RWPE2 (cell line): ENCODE data around the gene ANKRD33B.

Source experiments
- ATAC-seq: fragments of 200-7000 bp; cut with Tn5 transposase; 3 replicates; pipeline ENCODE4 v1.9.1; 2021; ENCODE audit warnings: low read depth
- DNase-seq: peaks from one replicate; pipeline ENCODE4 v3.0.0-alpha.2; 2020; ENCODE audit warnings: low spot score
- H3K27ac ChIP-seq: fragments of 450-650 bp; 2 replicates; pipeline ENCODE4 v1.5.1; 2017; ENCODE audit warnings: mild to moderate bottlenecking; ENCODE audit not compliant: poor library complexity, severe bottlenecking
- H3K27me3 ChIP-seq: fragments of 250-450 bp; sonication (Bioruptor Pico); 2 replicates; pipeline ENCODE4 v1.5.1; 2021; ENCODE audit warnings: mild to moderate bottlenecking, moderate library complexity; ENCODE audit not compliant: insufficient read depth, poor library complexity, severe bottlenecking
- H3K36me3 ChIP-seq: fragments of 250-450 bp; sonication (Bioruptor Pico); 2 replicates; pipeline ENCODE4 v1.5.1; 2020; ENCODE audit warnings: low read depth, mild to moderate bottlenecking, moderate library complexity
- H3K4me1 ChIP-seq: fragments of 250-450 bp; sonication (Bioruptor Pico); 2 replicates; pipeline ENCODE4 v1.5.1; 2021; ENCODE audit warnings: mild to moderate bottlenecking, moderate library complexity; ENCODE audit not compliant: insufficient read depth, poor library complexity, severe bottlenecking
- H3K4me3 ChIP-seq: fragments of 250-450 bp; sonication (Bioruptor Pico); 2 replicates; pipeline ENCODE4 v1.5.1; 2021; ENCODE audit warnings: mild to moderate bottlenecking, moderate library complexity; ENCODE audit not compliant: severe bottlenecking
- H3K9me3 ChIP-seq: fragments of 250-450 bp; sonication (Bioruptor Pico); 2 replicates; pipeline ENCODE4 v1.5.1; 2021; ENCODE audit warnings: mild to moderate bottlenecking, moderate library complexity; ENCODE audit not compliant: severe bottlenecking
- CTCF ChIP-seq: fragments of 450-650 bp; IDR thresholded peaks from one replicate; pipeline ENCODE4 v1.5.1; 2017; ENCODE audit warnings: mild to moderate bottlenecking, moderate library complexity; ENCODE audit not compliant: poor library complexity, severe bottlenecking

The ANKRD33B gene

GRCh38 chr5:10551782-10552138, 12.1 kb upstream of the ANKRD33B start:
- peak overlapping the region; percentile 71 for H3K27ac ChIP-seq

DNA sequence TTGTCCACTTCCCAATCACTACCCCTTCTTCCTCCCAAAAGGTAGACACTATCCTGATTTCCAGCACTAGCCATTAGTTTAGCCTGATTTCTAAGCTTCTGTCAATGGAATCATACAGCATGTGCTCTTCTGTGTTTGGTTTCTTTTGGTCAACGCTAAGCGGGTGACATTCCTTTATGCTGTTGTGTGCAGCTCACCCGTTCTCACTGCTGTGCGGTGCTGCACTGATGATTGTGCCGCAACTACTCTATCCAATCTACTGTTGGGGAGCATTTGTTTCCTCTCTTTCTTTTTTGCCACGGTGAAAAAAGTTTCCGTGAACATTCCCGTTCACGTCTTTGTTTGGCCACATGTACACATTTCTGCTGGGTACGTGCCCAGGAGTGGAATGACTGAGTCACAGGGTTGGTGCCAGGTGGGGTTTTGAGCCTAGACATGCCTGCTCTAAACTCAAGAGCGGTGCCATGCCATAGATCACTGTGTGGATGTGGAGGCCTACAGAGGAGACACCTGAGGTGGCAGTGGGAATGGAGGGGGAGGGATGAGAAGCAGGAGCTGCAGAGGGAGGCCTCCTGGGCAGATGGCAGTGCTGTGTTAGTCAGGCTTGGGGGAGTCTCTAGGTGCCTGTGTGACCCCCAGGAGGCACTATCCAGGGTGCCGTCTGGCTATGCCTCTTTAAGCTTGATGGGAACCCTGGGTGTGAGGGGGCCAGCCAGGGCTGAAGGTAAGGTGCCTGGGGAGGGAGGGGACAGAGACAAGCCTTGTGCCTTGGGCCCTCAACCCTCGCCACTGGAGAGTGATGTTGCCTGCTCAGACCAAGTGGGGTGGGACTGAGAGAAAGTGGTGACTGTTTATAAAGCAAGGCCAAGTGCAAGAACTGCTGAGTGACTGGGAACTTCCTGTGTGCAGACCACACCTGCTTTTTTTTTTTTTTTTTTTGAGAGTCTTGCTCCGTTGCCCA, 11.4 kb upstream of the ANKRD33B start:
- H3K9me3 ChIP-seq: no peaks in the 10 kb centered on the region
- TF ChIP-seq CTCF: no peak
- H3K4me3 ChIP-seq: no peak overlapping the region
- no peaks in the 10 kb centered on the region for H3K36me3 ChIP-seq
- peaks cover 49% of the 10 kb centered on the region for H3K4me1 ChIP-seq
- ATAC-seq (no peak), DNase-seq (no peak)
- H3K27me3 ChIP-seq: no peaks in the 10 kb centered on the region
- peak overlapping the region; percentile 71 for H3K27ac ChIP-seq

More at GRCh38 chr5:10551782-10552138, 12.1 kb upstream of the ANKRD33B start:
- no peaks in the 10 kb centered on the region for H3K27me3 ChIP-seq
- no peak for ATAC-seq
- DNase-seq: no peak
- TF ChIP-seq CTCF: no peak
- H3K9me3 ChIP-seq: no peaks in the 10 kb centered on the region
- no peaks in the 10 kb centered on the region for H3K36me3 ChIP-seq
- H3K4me3 ChIP-seq: no peak overlapping the region
- H3K4me1 ChIP-seq: peaks cover 45% of the 10 kb centered on the region

DNA sequence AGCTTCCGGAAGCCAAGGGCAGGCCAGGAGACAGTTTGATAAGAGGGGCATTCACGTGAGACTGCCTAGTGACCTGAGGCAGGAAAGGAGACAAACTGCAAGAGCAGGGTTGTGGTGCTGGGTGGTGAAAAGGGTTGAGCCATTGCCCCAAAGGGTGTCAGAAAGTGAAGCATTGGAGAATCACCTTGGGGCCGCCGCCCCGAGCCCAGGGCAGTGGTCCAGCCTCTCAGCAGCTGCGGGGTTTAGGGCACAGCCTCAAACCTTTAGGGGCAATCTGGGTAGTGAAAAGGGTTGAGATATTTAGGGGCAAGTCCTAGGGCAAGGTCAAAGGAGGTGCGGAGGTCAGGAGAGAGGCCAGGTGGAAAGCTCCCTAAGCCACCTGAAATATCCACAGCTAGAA, 10.4 kb upstream of the ANKRD33B start:
- ATAC-seq: no peak
- TF ChIP-seq CTCF: no peak

GRCh38 chr5:10555277-10555684, 8.6 kb upstream of the ANKRD33B start:
- no peaks in the 10 kb centered on the region for H3K27me3 ChIP-seq
- peak overlapping the region; percentile 38 for H3K27ac ChIP-seq
- peaks cover 49% of the 10 kb centered on the region for H3K4me1 ChIP-seq
- H3K4me3 ChIP-seq: no peak overlapping the region
- no peak for TF ChIP-seq CTCF
- DNase-seq (peak; percentile 96), ATAC-seq (peak; percentile 57)
- H3K9me3 ChIP-seq: no peaks in the 10 kb centered on the region
- no peaks in the 10 kb centered on the region for H3K36me3 ChIP-seq

More for the DNA sequence above, 10.4 kb upstream of the ANKRD33B start:
- no peak overlapping the region for H3K27ac ChIP-seq
- H3K4me1 ChIP-seq: peaks cover 49% of the 10 kb centered on the region
- H3K36me3 ChIP-seq: no peaks in the 10 kb centered on the region
- H3K9me3 ChIP-seq: no peaks in the 10 kb centered on the region
- H3K27me3 ChIP-seq: no peaks in the 10 kb centered on the region
- no peak for DNase-seq
- no peak overlapping the region for H3K4me3 ChIP-seq
